WTC11 (cell line): ENCODE data around the gene TMEM245.

Experiments used
- ATF3 ChIP-seq: sonication (generic); formaldehyde crosslinking; conservative IDR thresholded peaks from 2 replicates; pipeline ENCODE4 v1.8.1; 2022; ENCODE audit warnings: mild to moderate bottlenecking, missing genetic modification reagents
- E2F5 ChIP-seq: sonication (generic); formaldehyde crosslinking; IDR thresholded peaks from 2 replicates; pipeline ENCODE4 v1.8.1; 2022; ENCODE audit warnings: mild to moderate bottlenecking, moderate library complexity, missing genetic modification reagents
- TEAD4 ChIP-seq: sonication (generic); formaldehyde crosslinking; IDR thresholded peaks from 2 replicates; pipeline ENCODE4 v1.8.0; 2022; ENCODE audit warnings: mild to moderate bottlenecking, missing genetic modification reagents
- USF1 ChIP-seq: sonication (generic); formaldehyde crosslinking; IDR thresholded peaks from 2 replicates; pipeline ENCODE4 v1.8.0; 2022; ENCODE audit warnings: mild to moderate bottlenecking, missing genetic modification reagents

GRCh38 chr9:109022873-109023272 lies 96.9 kb downstream of the TMEM245 start:
- TF ChIP-seq ATF3 (no peak), E2F5 (CRISPR knock-in tag) (no peak), USF1 (no peak), TEAD4 (CRISPR knock-in tag) (no peak)
